GM19467 (cell line): Measurements from ENCODE around the gene OR5B2.
"Not testable (repeated sequence)": the region's sequence is repeated elsewhere in the genome, so short reads cannot be mapped to it uniquely, and the experiment has no call there.

Experiments used
- ATAC-seq: cut with Tn5 transposase; IDR thresholded peaks from one replicate; pipeline ENCODE4 v1.9.1; 2021; ENCODE audit warnings: mild to moderate bottlenecking, moderate library complexity; ENCODE audit not compliant: unreplicated experiment

OR5B2 gene

DNA sequence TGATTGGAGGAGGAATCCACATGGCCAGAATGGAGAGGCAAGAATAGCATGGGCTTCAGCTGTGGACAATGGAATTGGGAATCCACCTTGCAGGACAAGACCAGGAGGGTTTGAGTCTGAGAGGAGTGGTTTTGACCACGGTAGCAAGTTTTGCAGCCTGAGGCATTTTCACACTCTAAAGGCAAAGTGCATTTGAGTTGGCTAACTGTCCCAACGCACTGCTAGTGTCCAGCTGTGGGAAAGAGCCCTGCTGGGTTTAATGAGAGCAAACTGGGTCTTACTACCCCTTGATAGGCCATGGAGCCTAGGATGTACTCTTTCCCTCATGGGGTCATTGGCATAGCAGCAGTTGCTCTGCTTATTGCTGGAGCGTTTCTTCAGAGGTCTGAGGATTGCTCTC, at the start of gene OR5B2:
TSS of gene OR5B2 (minus strand) at position 101 of the 400 bp plus-strand sequence. CDS start 4,860 bp downstream, outside the sequence.
- ATAC-seq = no peak

DNA sequence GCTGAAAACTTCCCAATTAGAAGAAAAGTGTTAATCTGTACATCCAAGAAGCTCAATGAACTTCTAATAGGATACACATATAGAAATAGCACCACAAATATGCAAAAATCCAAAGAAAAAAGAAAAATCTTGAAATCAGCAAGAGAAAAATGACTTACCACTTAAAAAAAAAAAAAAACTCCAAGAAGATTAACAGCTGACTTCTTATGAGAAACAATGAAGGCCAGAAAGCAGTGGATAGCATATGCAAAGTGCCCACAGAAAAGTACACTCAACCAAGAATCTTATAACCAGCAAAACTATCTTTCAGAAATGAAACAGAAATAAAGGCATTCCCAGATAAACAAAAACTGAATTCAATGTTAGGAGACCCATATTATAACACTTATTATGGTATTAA, 44.0 kb upstream of the OR5B2 start:
- no peak for ATAC-seq

DNA sequence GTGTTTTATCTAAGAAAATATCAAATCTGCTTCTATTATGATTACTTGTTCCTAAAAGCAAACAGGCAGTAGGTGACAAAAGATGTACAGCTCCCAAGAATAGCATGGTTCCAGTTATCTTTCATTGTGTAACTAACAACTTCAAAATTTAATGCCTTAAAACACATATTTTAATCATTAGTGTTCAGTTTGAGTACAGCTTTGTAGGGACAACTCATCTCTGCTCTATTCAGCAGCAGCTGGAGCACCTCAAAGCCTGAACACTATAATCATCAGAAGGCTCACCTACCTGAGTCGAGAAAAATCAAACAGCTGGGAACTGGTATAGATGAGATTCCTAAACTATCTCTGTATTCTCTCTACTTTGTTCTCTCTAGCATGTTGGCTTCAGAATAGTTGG, 38.4 kb upstream of the OR5B2 start:
- no peak for ATAC-seq

DNA sequence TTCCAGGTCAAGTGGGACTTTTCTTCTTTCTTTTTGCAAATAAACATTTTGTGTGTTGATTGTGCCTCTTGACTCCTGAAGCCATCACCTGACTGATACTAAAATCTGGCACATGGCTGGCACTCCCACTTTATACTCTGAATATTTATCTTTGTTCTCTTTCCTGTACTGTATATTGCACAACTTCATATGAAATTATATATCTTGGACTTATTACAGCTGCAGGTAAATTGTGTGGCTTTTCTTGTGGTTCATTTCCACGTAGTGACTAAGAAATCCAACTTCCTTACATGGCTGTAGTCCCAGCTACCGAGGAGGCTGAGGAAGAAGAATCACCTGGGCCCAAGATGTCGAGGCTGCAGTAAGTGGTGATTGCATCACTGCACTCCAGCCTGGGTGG, 37.8 kb upstream of the OR5B2 start:
- no peak for ATAC-seq

DNA sequence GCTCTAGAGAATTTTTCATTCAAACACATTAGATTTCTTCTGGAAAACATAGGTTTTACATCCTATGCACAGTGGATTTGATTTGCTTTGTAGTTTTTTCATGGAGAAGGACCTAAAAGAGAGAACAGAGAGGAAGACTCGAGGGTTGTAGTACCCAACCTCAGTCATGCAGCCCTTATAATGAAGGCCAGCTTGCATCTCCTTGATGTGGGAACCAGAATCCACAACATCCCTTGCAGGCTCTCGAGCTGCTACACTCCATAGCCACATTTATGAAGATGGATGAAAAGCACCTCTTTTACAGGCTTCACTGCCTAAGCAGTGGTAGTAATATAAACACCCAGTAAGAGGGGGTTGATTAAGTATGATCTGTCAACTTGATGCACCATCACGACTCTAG, 23.7 kb upstream of the OR5B2 start:
- ATAC-seq = no peak

- no peak for ATAC-seq
Measured at GRCh38 chr11:58446294-58446693, 18.4 kb upstream of the OR5B2 start.

DNA sequence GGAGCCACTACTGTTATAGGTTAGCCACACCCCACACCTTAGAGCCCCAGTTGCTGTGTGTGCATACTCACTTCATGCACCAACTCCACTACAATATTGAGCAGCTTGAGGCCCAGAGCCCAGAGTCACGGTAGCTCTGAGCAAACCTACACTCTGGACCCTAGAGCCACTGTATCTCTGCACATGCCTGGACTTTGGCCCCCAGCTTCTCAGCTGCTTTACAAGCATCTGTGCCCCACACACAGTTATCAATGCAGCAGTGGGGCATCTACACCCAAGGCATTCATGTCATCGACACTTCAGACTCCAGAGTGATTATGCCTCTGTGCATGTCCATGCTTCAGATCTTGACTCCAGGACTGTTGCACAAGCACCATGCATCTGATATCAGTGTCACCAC, 16.4 kb upstream of the OR5B2 start:
- no peak for ATAC-seq

- ATAC-seq = no peak
Measured at GRCh38 chr11:58442136-58442535, 14.2 kb upstream of the OR5B2 start, which contains the start of gene OR5B12. Gene OR5B12 (minus strand): TSS chr11:58442236. CDS start chr11:58440151, 2,085 bp downstream.

GRCh38 chr11:58438486-58438885, 10.6 kb upstream of the OR5B2 start:
- ATAC-seq = no peak

- ATAC-seq = no peak
Measured at GRCh38 chr11:58434217-58434616, 6.3 kb upstream of the OR5B2 start.

DNA sequence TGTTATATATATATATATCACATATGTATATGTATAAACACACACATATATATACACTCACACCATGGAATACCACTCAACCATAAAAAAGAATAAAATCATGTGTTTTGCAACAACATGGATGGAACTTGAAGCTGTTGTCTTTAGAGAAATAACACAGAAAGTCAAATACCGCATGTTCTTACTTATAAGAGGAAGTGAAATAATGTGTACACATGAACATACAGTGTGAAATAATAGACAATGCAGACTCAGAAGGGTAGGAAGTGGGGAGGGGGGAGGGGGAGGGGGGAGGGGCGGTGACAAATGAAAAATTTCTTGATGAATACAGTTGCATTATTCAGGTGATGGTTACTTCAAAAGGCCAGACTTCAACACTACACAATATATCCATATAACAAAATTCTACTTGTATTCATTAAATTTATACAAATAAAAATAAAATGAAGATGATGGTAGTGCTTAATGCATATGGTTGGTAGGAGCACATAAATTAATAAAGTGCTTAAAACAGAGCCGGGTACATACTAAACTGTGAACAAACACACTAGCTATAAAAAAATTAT, 5.8 kb upstream of the OR5B2 start:
- ATAC-seq = peak; percentile 66

GRCh38 chr11:58429273-58429672, 1.4 kb upstream of the OR5B2 start:
- no peak for ATAC-seq

DNA sequence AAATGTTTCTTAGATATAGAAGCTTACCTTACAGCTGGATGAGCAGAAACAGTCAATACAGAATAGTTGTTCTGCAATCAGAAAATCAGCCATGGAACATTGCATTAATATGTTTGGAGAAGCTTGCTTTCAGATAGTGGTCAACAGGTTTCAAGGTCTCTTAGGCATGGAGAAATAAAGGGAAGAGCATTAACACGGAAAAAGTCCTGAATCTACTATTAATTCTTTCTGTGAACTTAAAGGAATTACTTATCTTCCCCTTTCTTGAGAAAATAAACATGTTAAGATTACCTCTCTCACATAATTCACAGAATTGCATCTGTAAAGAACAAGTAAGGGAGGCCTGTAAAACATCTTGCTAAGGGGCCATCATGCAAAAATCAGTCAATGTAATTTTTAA, 21.1 kb downstream of the OR5B2 start, which contains the start of gene OR5B3:
TSS of gene OR5B3 (minus strand) at position 101 of the 400 bp plus-strand sequence. CDS start 3,465 bp downstream, outside the sequence.
- ATAC-seq = no peak

- not testable (repeated sequence) for ATAC-seq
Measured at GRCh38 chr11:58399622-58400021, 28.3 kb downstream of the OR5B2 start.

DNA sequence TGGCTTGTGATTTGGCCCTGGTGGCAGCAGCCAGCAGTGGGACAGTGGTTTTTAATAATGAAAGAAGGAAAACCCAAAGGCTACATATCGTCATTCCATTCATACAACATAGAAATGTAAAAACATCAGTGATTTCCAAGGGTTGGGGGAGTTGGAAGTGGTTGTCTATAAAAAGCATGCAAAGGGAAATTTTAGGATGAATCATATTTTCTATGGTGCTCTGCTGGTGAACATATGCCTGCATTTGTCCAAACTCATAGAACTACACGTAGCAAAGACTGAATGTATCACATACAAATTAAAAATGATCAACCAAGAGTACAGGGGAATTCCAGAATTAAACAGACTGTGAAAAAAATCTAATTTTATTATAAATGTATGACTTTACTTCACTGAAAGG, 32.3 kb downstream of the OR5B2 start:
- no peak for ATAC-seq

DNA sequence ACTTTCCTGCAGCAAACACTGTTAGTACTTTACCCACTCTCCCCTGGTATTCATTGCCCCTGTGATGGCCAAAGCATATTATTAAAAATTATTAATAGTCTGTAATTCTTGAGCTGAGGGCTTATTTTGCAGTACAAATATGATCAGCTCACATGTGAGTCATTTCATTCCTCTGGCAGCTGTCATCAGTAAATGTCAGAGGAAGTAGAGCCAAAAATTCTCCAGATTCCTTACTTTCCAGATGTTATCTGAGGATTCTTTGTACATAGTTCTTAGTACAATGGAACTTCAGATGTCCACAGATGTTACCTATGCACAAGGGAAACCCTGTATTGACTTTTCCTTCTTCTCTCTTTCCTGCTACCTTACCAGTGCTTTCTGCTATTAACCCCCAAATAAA, 33.7 kb downstream of the OR5B2 start:
- ATAC-seq = no peak

- no peak for ATAC-seq
Measured at GRCh38 chr11:58392746-58393145, 35.2 kb downstream of the OR5B2 start.

DNA sequence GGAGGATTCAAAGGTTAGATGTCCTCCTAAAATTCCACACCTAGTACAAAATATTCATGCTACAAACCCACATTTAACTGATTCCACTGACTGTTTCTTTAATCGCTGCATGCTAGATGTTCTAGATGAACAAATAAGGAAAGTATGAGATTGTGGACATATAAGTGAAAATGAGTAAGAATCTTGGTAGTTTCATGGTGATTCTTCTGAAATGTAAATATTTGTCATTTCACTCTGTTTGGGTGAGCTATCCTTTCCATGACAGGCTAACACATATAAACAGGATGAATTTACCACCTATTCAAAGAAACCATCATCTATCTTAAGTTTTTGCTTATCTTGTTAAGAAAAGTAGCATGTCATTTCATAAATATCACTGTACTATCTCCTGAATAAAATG, 36.0 kb downstream of the OR5B2 start:
- no peak for ATAC-seq

DNA sequence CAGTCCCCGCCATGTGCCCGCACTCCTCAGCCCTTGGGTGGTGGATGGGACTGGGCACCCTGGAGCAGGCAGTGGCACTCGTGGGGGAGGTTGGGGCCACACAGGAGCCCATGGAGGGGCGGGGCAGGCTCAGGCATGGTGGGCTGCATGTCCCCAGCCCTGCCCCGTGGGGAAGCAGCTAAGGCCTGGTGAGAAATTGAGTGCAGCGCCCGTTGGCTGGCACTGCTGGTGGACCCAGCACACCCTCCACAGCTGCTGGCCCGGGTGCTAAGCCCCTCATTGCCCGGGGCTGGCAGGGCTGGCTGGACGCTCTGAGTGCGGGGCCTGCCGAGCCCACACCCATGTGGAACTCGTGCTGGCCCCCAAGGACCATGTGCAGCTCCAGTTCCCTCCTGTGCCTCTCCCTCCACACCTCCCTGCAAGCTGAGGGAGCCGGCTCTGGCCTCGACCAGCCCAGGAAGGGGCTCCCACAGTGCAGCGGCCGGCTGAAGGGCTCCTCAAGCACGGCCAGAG, 37.3 kb downstream of the OR5B2 start:
- ATAC-seq = no peak
